GM12878 (cell line): Measurements from ENCODE around the gene HBD. TPM values are rescaled to one million over a fixed set of nuclear protein-coding genes. Genes with fewer than 3 reads are reported as not detected.

Experiments
- ATAC-seq: fragments of 200-7000 bp; cut with Tn5 transposase; 3 replicates; pipeline ENCODE4 v1.9.1; 2020; ENCODE audit warnings: mild to moderate bottlenecking, moderate library complexity
- BruUV-seq: library from RNA; stranded (reverse); fragments of 400-500 nt; replicated peaks from 2 replicates; lab custom pipeline; 2021; lab: Mats Ljungman, UMichigan
- CTCF ChIA-PET: fragments of 300-600 bp; sonication (Branson Sonifier 250); formaldehyde crosslinking; extraction: SDS; loops from one replicate; lab custom pipeline; 2021; ENCODE audit warnings: inconsistent platforms; lab: Yijun Ruan, JAX
- POLR2A ChIA-PET: fragments of 350-600 bp; formaldehyde crosslinking; extraction: SDS; loops from one replicate; lab custom pipeline; 2021; ENCODE audit warnings: inconsistent platforms; lab: Charles Lee
- RAD21 ChIA-PET: fragments of 300-600 bp; sonication (Branson Sonifier 250); formaldehyde crosslinking; loops from one replicate; lab custom pipeline; 2023; ENCODE audit warnings: antibody characterized with exemption; ENCODE audit not compliant: unreplicated experiment; lab: Charles Lee
- SMC1A ChIA-PET: fragments of 300-600 bp; sonication (Branson Sonifier 250); formaldehyde crosslinking; loops from one replicate; lab custom pipeline; 2023; ENCODE audit not compliant: unreplicated experiment, uncharacterized antibody; lab: Charles Lee
- DNase-seq: peaks from one replicate; pipeline ENCODE4 v3.0.0-alpha.2; 2011; ENCODE audit warnings: low read depth, low spot score
- FAIRE-seq: peaks from 3 replicates; lab custom pipeline; 2011; peaks lifted over from hg19 to GRCh38; lab: Jason Lieb, UNC
- H2AFZ ChIP-seq: 2 replicates; pipeline ENCODE4 v1.6.0; 2011; ENCODE audit warnings: low read depth, low read length, control low read depth; ENCODE audit not compliant: control insufficient read depth
- H3K27ac ChIP-seq: 2 replicates; pipeline ENCODE4 v1.5.1; 2011; ENCODE audit warnings: control low read depth; ENCODE audit not compliant: control insufficient read depth, insufficient read depth
- H3K27me3 ChIP-seq, 2 experiments: replicated peaks in 1 of 2; 2 replicates each; pipeline versions ENCODE4 v1.6.0 to v1.6.1; 2011; ENCODE audit warnings: low read length in 1 of 2; ENCODE audit not compliant: control insufficient read depth in 2 of 2, insufficient read depth in 2 of 2
- H3K36me3 ChIP-seq, 2 experiments: 2 replicates each; pipeline ENCODE4 v1.5.1; 2011; ENCODE audit warnings: low read length in 1 of 2; ENCODE audit not compliant: control insufficient read depth in 2 of 2, insufficient read depth in 2 of 2
- H3K4me1 ChIP-seq: 2 replicates; pipeline ENCODE4 v1.6.1; 2011; ENCODE audit warnings: mild to moderate bottlenecking, low read length, moderate library complexity, mixed read lengths; ENCODE audit not compliant: control insufficient read depth, insufficient read depth
- H3K4me2 ChIP-seq: 2 replicates; pipeline ENCODE4 v1.6.0; 2011; ENCODE audit warnings: control low read depth; ENCODE audit not compliant: control insufficient read depth, insufficient read depth
- H3K4me3 ChIP-seq: fragments of 200-600 bp; sonication (generic); 2 replicates; pipeline ENCODE4 v1.5.1; 2016
- H3K79me2 ChIP-seq: 2 replicates; pipeline ENCODE4 v1.6.0; 2011; ENCODE audit warnings: low read length; ENCODE audit not compliant: control insufficient read depth, insufficient read depth
- H3K9ac ChIP-seq: 2 replicates; pipeline ENCODE4 v1.8.0; 2011; ENCODE audit warnings: low read length, control low read depth, mixed read lengths; ENCODE audit not compliant: control insufficient read depth, insufficient read depth
- H3K9me3 ChIP-seq: replicated peaks from 3 replicates; pipeline ENCODE4 v1.5.1; 2011; ENCODE audit warnings: mild to moderate bottlenecking, low read length; ENCODE audit not compliant: control insufficient read depth, insufficient read depth
- H4K20me1 ChIP-seq: 2 replicates; pipeline ENCODE4 v1.6.0; 2011; ENCODE audit not compliant: control insufficient read depth, insufficient read depth
- BACH1 ChIP-seq: fragments of 450-650 bp; IDR thresholded peaks from 2 replicates; pipeline ENCODE4 v1.6.1; 2017; ENCODE audit warnings: mild to moderate bottlenecking, borderline replicate concordance
- CUX1 ChIP-seq: IDR thresholded peaks from 2 replicates; pipeline ENCODE4 v1.6.1; 2012; ENCODE audit warnings: improper control_type of control experiment, low read depth, low read length; ENCODE audit not compliant: insufficient replicate concordance
- DPF2 ChIP-seq: fragments of 450-650 bp; IDR thresholded peaks from 2 replicates; pipeline ENCODE4 v1.6.1; 2017; ENCODE audit warnings: mild to moderate bottlenecking
- EGR1 ChIP-seq, 2 experiments: IDR thresholded peaks; 1 replicate in 1 of 2; 2 replicates in 1 of 2; pipeline ENCODE4 v1.6.1; 2011 to 2012; ENCODE audit warnings: low read depth in 2 of 2, low read length in 2 of 2, borderline replicate concordance in 1 of 2, mild to moderate bottlenecking in 1 of 2, moderate library complexity in 1 of 2
- NR2C1 ChIP-seq: fragments of 450-650 bp; IDR thresholded peaks from 2 replicates; pipeline ENCODE4 v1.6.1; 2017; ENCODE audit warnings: antibody characterized with exemption, mild to moderate bottlenecking, moderate library complexity
- SPI1 ChIP-seq: IDR thresholded peaks from 2 replicates; pipeline ENCODE4 v1.6.1; 2011; ENCODE audit warnings: low read depth, mild to moderate bottlenecking, low read length, moderate library complexity, borderline replicate concordance; ENCODE audit not compliant: insufficient read depth
- WGBS: methylation state at CpG from one replicate; pipeline ENCODE4 v1.1.6; 2016; ENCODE audit warnings: low lambda C conversion rate; ENCODE audit not compliant: insufficient replicate concordance, insufficient coverage; ENCODE audit errors: missing lambda C conversion rate; 5-methylcytosine and 5-hydroxymethylcytosine counted together
- in situ Hi-C: fragments of 300-500 bp; cut with MboI; formaldehyde crosslinking; loops from 9 replicates; pipeline ENCODE4 v1.14.3; 2018; ENCODE audit warnings: mixed read lengths
- intact Hi-C: fragments of 100-400 bp; cut with micrococcal nuclease; formaldehyde crosslinking; loops from one replicate; pipeline ENCODE4 v1.14.2; 2022; ENCODE audit not compliant: unreplicated experiment
- polyA plus RNA-seq, 11 experiments: library from polyadenylated mRNA; depleted of rRNA in 4 of 11; unstranded in 6 of 11; stranded (reverse) in 5 of 11; fragments of >200 nt; fragmentation: Nextera tagmentation in 4 of 11; fragmentation: Illumina TruSeq in 1 of 11; extraction: Ambion mirVana in 4 of 11; extraction: Trizol in 1 of 11; gene quantifications; 1 replicate in 1 of 11; 2 replicates in 10 of 11; pipeline versions ENCODE4 v1.2.1 to v1.2.3, GENCODE V29; 2011 to 2016; ENCODE audit warnings: inconsistent platforms in 2 of 11, missing spikeins in 2 of 11, low read depth in 1 of 11
- total RNA-seq, 4 experiments: library from RNA; depleted of rRNA in 3 of 4; stranded (reverse); fragments of >200 nt in 3 of 4; fragmentation: Illumina TruSeq in 1 of 4; extraction: Trizol in 1 of 4; gene quantifications; 2 replicates each; pipeline versions ENCODE4 v1.2.1 to v1.2.3, GENCODE V29; 2013 to 2021
- TF ChIP-seq, protein P1 (sequence below): IDR thresholded peaks from 2 replicates; pipeline ENCODE4 v1.6.1; 2011; ENCODE audit warnings: borderline replicate concordance, low read depth, mild to moderate bottlenecking, moderate library complexity, low read length; ENCODE audit not compliant: insufficient read depth, poor library complexity, severe bottlenecking

HBD gene
- total and polyA plus RNA-seq, 10 of the 15 experiments (the other 5 are each of a cell fraction or from before 2014, with no cell fraction given), result 0.11 to 0.32 TPM; not detected in 8

- no peak overlapping the region for H3K4me2 ChIP-seq
- no peaks in the 10 kb centered on the region for H4K20me1 ChIP-seq
- no peaks in the 10 kb centered on the region for H3K79me2 ChIP-seq
- RAD21 ChIA-PET, result interaction anchor here (0.7 kb wide), 1 partner anchor 352 kb away, joined by 3 read pairs; no protein-coding TSS in a partner anchor
- no peak overlapping the region for H3K27ac ChIP-seq
- H3K27me3 ChIP-seq, result no peaks in the 10 kb centered on the region
- SMC1A ChIA-PET, result interaction anchor here (3.7 kb wide), 1 partner anchor 12 kb away, joined by 12 read pairs; no protein-coding TSS in a partner anchor
- H3K4me1 ChIP-seq, result no peaks in the 10 kb centered on the region
- DNase-seq (no peak), FAIRE-seq (no peak), ATAC-seq (no peak)
- H3K36me3 ChIP-seq, result no peaks in the 10 kb centered on the region
- H3K9me3 ChIP-seq, result no peaks in the 10 kb centered on the region
- CTCF ChIA-PET, result no interaction called here
- no peak overlapping the region for H2AFZ ChIP-seq
- H3K9ac ChIP-seq, result no peak overlapping the region
- no peak overlapping the region for H3K4me3 ChIP-seq
- 72% methylated on average over 3 of the region's 3 CpGs for WGBS
- BruUV-seq, result no TSS peak
- intact Hi-C loops (no loop called here), in situ Hi-C loops (no loop called here)
- POLR2A ChIA-PET, result no interaction called here
- no peak for TF ChIP-seq SPI1
- no peak for TF ChIP-seq BACH1
Observed at GRCh38 chr11:5196731-5197130, 37.6 kb downstream of the HBD start.

- SMC1A ChIA-PET, result interaction anchor here (3.7 kb wide), 1 partner anchor 13 kb away, joined by 12 read pairs; no protein-coding TSS in a partner anchor
- no TSS peak for BruUV-seq
- no peak overlapping the region for H3K9ac ChIP-seq
- TF ChIP-seq DPF2 (no peak), NR2C1 (no peak), EGR1 (IDR thresholded peaks at IDR 0.05; ENCODE audit: borderline replicate concordance in 1 of 2, low read depth in 2 of 2, low read length in 2 of 2) (no peak), CUX1 (no peak)
- TF ChIP-seq, protein P1, sequence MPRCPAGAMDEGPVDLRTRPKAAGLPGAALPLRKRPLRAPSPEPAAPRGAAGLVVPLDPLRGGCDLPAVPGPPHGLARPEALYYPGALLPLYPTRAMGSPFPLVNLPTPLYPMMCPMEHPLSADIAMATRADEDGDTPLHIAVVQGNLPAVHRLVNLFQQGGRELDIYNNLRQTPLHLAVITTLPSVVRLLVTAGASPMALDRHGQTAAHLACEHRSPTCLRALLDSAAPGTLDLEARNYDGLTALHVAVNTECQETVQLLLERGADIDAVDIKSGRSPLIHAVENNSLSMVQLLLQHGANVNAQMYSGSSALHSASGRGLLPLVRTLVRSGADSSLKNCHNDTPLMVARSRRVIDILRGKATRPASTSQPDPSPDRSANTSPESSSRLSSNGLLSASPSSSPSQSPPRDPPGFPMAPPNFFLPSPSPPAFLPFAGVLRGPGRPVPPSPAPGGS, result no peak
Observed at GRCh38 chr11:5196067-5196466, 38.2 kb downstream of the HBD start.

More at GRCh38 chr11:5196067-5196466, 38.2 kb downstream of the HBD start:
- Histone ChIP-seq H3K27ac (no peak overlapping the region), H4K20me1 (no peaks in the 10 kb centered on the region), H3K9me3 (no peaks in the 10 kb centered on the region), H3K36me3 (no peaks in the 10 kb centered on the region), H3K4me3 (no peak overlapping the region), H2AFZ (no peak overlapping the region), H3K79me2 (no peaks in the 10 kb centered on the region), H3K4me2 (no peak overlapping the region), H3K4me1 (no peaks in the 10 kb centered on the region), H3K27me3 (no peaks in the 10 kb centered on the region)
- ChIA-PET RAD21 (no interaction called here), POLR2A (no interaction called here), CTCF (no interaction called here)
- intact Hi-C loops, result no loop called here
- FAIRE-seq (no peak), ATAC-seq (no peak), DNase-seq (no peak)
- 8% methylated on average over 5 of the region's 5 CpGs for WGBS
- in situ Hi-C loops, result no loop called here
